Gastroesophageal sphincter (tissue), 4 donors: ENCODE data around the gene SMCO2. TPM values are rescaled to one million over a fixed set of nuclear protein-coding genes. Genes with fewer than 3 reads are reported as not detected.

ENCODE experiments used
- ATAC-seq: fragments of 150-250 bp; one replicate; pipeline ENCODE4 v1.9.1; 2016; ENCODE audit warnings: mild to moderate bottlenecking, moderate library complexity
- H3K27ac ChIP-seq, 4 donors: fragments of 200-600 bp; sonication (generic) in 3 of 4; 1 replicate in 3 of 4; 2 replicates in 1 of 4; pipeline ENCODE4 v1.5.1; 2016 to 2019
- H3K27me3 ChIP-seq: fragments of 200-600 bp; sonication (generic); one replicate; pipeline ENCODE4 v1.5.1; 2019
- H3K36me3 ChIP-seq, 2 donors: fragments of 200-600 bp; sonication (generic); one replicate each; pipeline ENCODE4 v1.5.1; 2019; ENCODE audit warnings: control low read depth in 1 of 2
- H3K4me1 ChIP-seq, 3 donors: fragments of 200-600 bp; sonication (generic); 1 replicate in 2 of 3; 2 replicates in 1 of 3; pipeline ENCODE4 v1.5.1; 2016 to 2019; ENCODE audit warnings: control low read depth in 2 of 3
- H3K4me3 ChIP-seq, 2 donors: fragments of 200-600 bp; sonication (generic); one replicate each; pipeline ENCODE4 v1.5.1; 2019; ENCODE audit warnings: mild to moderate bottlenecking in 1 of 2, moderate library complexity in 1 of 2
- H3K9me3 ChIP-seq, 3 donors: fragments of 200-600 bp; sonication (generic); one replicate each; pipeline ENCODE4 v1.5.1; 2017 to 2019; ENCODE audit warnings: control low read depth in 2 of 3
- CTCF ChIP-seq, 4 experiments: fragments of 200-600 bp in 2 of 4; fragments of 450-650 bp in 2 of 4; sonication (generic) in 1 of 4; IDR thresholded peaks; one replicate each; pipeline ENCODE4 v1.5.1; 2017 to 2019; ENCODE audit warnings: antibody characterized with exemption in 4 of 4, mild to moderate bottlenecking in 2 of 4, moderate library complexity in 2 of 4
- EP300 ChIP-seq: sonication (generic); formaldehyde crosslinking; IDR thresholded peaks from one replicate; pipeline ENCODE4 v1.6.1; 2017; ENCODE audit warnings: antibody characterized with exemption, mild to moderate bottlenecking
- POLR2A ChIP-seq, 2 donors: fragments of 450-650 bp; IDR thresholded peaks; one replicate each; pipeline ENCODE4 v1.6.1; 2017; ENCODE audit warnings: antibody characterized with exemption in 2 of 2, mild to moderate bottlenecking in 2 of 2, moderate library complexity in 1 of 2
- POLR2AphosphoS5 ChIP-seq: sonication (generic); formaldehyde crosslinking; IDR thresholded peaks from one replicate; pipeline ENCODE4 v1.6.1; 2017; ENCODE audit warnings: antibody characterized with exemption
- WGBS, 2 donors: methylation state at CpG; one replicate each; pipeline ENCODE4 v1.1.5; 2018; ENCODE audit warnings: low coverage in 1 of 2; 5-methylcytosine and 5-hydroxymethylcytosine counted together
- total RNA-seq, 4 donors: library from RNA; depleted of rRNA; stranded (reverse); fragments of >200 nt; gene quantifications; one replicate each; pipeline ENCODE4 v1.1.0, GENCODE V29; 2016

Gene SMCO2
- total RNA-seq, 4 donors from 2014 or later, result not detected

GRCh38 chr12:27531896-27532295, 85.4 kb downstream of the SMCO2 start:
- H3K4me3 ChIP-seq, result no peak overlapping the region
- no peaks in the 10 kb centered on the region for H3K27me3 ChIP-seq
- ATAC-seq, result no peak
- peaks cover 0 to 28% (median 0%) of the 10 kb centered on the region in 3 donors for H3K4me1 ChIP-seq
- H3K27ac ChIP-seq, result no peak overlapping the region
- TF ChIP-seq EP300, result no peak
- TF ChIP-seq POLR2AphosphoS5, result no peak
- no peak for TF ChIP-seq CTCF (IDR thresholded peaks at IDR 0.05)
- WGBS, 2 donors, result 55 to 62% methylated on average over 4 of the region's 4 CpGs
- H3K9me3 ChIP-seq, result no peaks in the 10 kb centered on the region
- H3K36me3 ChIP-seq, result peaks cover 0 to 3% of the 10 kb centered on the region in 2 donors

GRCh38 chr12:27534060-27534764, 87.7 kb downstream of the SMCO2 start:
- no peaks in the 10 kb centered on the region for H3K9me3 ChIP-seq
- WGBS, 2 donors, result 85% methylated on average over 5 to 6 of the region's 6 CpGs
- TF ChIP-seq EP300 (no peak), POLR2AphosphoS5 (no peak), CTCF (IDR thresholded peaks at IDR 0.05) (no peak), POLR2A (IDR thresholded peaks at IDR 0.05) (no peak)
- H3K27me3 ChIP-seq, result no peaks in the 10 kb centered on the region
- H3K36me3 ChIP-seq, result peaks cover 0 to 3% of the 10 kb centered on the region in 2 donors
- no peak overlapping the region for H3K4me3 ChIP-seq
- H3K27ac ChIP-seq, result no peak overlapping the region
- ATAC-seq, result no peak
- H3K4me1 ChIP-seq, result peaks cover 6 to 41% (median 8%) of the 10 kb centered on the region in 3 donors

DNA sequence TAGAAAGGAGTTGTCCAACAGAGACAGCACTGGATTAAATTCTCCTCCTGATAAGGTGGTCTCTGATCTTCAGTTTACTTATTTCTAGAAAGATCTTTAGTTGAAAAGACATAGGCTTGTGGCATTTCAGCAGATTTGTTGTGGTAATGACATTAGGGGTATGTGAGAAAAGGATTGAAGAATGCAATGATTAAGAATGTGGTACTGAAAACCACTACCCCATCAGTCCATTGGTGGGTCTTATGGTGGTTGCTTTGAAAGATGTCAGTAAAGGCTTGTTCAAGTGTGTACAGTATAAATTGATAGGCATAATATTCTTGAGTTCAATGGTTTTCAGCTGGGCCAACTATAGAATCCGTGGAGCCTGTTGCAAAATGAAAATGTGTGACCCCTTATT, 88.2 kb downstream of the SMCO2 start:
- TF ChIP-seq POLR2A (IDR thresholded peaks at IDR 0.05) (no peak), CTCF (IDR thresholded peaks at IDR 0.05) (no peak), POLR2AphosphoS5 (no peak), EP300 (no peak)

GRCh38 chr12:27535318-27535717, 88.8 kb downstream of the SMCO2 start:
- H3K9me3 ChIP-seq, result no peaks in the 10 kb centered on the region
- no peaks in the 10 kb centered on the region for H3K27me3 ChIP-seq
- peaks cover 0 to 3% of the 10 kb centered on the region in 2 donors for H3K36me3 ChIP-seq
- TF ChIP-seq POLR2AphosphoS5, result no peak
- no peak for TF ChIP-seq POLR2A (IDR thresholded peaks at IDR 0.05)
- TF ChIP-seq EP300, result no peak
- TF ChIP-seq CTCF (IDR thresholded peaks at IDR 0.05), result no peak
- 92 to 95% methylated on average over 5 to 6 of the region's 6 CpGs for WGBS, 2 donors
- ATAC-seq, result no peak
- no peak overlapping the region for H3K27ac ChIP-seq
- no peak overlapping the region for H3K4me3 ChIP-seq
- H3K4me1 ChIP-seq, result peaks cover 7 to 45% (median 9%) of the 10 kb centered on the region in 3 donors

More for the DNA sequence above, 88.2 kb downstream of the SMCO2 start:
- Histone ChIP-seq H3K4me3 (no peak overlapping the region), H3K36me3 (peaks cover 0 to 3% of the 10 kb centered on the region in 2 donors), H3K9me3 (no peaks in the 10 kb centered on the region), H3K27me3 (no peaks in the 10 kb centered on the region), H3K4me1 (peaks cover 7 to 45% (median 9%) of the 10 kb centered on the region in 3 donors), H3K27ac (no peak overlapping the region)
- ATAC-seq, result no peak
- 78 to 87% methylated on average over 1 of the region's 1 CpG for WGBS, 2 donors
